Measurements from ENCODE around the gene TNS3. TPM values are rescaled to one million over a fixed set of nuclear protein-coding genes. Genes with fewer than 3 reads are reported as not detected.

Gene TNS3
- total and polyA plus RNA-seq, 10 of the 15 experiments (the other 5 are each of a cell fraction or from before 2014, with no cell fraction given): 0.27 to 2.7 (median 0.79) TPM

GRCh38 chr7:47345857-47346298 is 236.0 kb downstream of the TNS3 start:
- FAIRE-seq (no peak), ATAC-seq (no peak), DNase-seq (ENCODE audit: low read depth, low spot score) (no peak)
- no peaks in the 10 kb centered on the region for H3K27me3 ChIP-seq (replicated peaks in 1 of 2; ENCODE audit: control insufficient read depth in 2 of 2, insufficient read depth in 2 of 2, low read length in 1 of 2)
- no TSS peak for BruUV-seq (replicated peaks)
- H3K9ac ChIP-seq (ENCODE audit: control insufficient read depth, insufficient read depth, low read length): no peak overlapping the region
- RAD21 ChIA-PET (ENCODE audit: unreplicated experiment): no interaction called here
- TF ChIP-seq EED (IDR thresholded peaks at IDR 0.05; ENCODE audit: low read depth): no peak
- no peak for TF ChIP-seq ASH2L (IDR thresholded peaks at IDR 0.05; ENCODE audit: borderline replicate concordance, low read depth)
- TF ChIP-seq ZNF384 (IDR thresholded peaks at IDR 0.05; ENCODE audit: borderline replicate concordance, low read depth, low read length): no peak
- TF ChIP-seq BCL3 (IDR thresholded peaks at IDR 0.05; ENCODE audit: borderline replicate concordance, insufficient read depth, low read depth, low read length, poor library complexity, severe bottlenecking): no peak
- TF ChIP-seq ZNF687 (IDR thresholded peaks at IDR 0.05): no peak
- no peak for TF ChIP-seq ZNF24 (IDR thresholded peaks at IDR 0.05)
- TF ChIP-seq KDM1A (IDR thresholded peaks at IDR 0.05; ENCODE audit: borderline replicate concordance): no peak
- TF ChIP-seq IRF5 (IDR thresholded peaks at IDR 0.05; ENCODE audit: borderline replicate concordance): no peak
- TF ChIP-seq IKZF2 (IDR thresholded peaks at IDR 0.05): no peak
- no peak for TF ChIP-seq GATAD2B (conservative IDR thresholded peaks at IDR 0.05; ENCODE audit: low read depth)
- no peak for TF ChIP-seq USF1 (IDR thresholded peaks at IDR 0.05; ENCODE audit: borderline replicate concordance, extremely low read length, insufficient read depth, low read depth, low read length)
- no peaks in the 10 kb centered on the region for H3K79me2 ChIP-seq (ENCODE audit: control insufficient read depth, insufficient read depth, low read length)
- no peaks in the 10 kb centered on the region for H3K4me1 ChIP-seq (ENCODE audit: control insufficient read depth, insufficient read depth, low read length)
- H3K4me3 ChIP-seq: no peak overlapping the region
- no peaks in the 10 kb centered on the region for H3K36me3 ChIP-seq (ENCODE audit: control insufficient read depth in 2 of 2, insufficient read depth in 2 of 2, low read length in 1 of 2)
- H2AFZ ChIP-seq (ENCODE audit: control insufficient read depth, low read depth, low read length): no peak overlapping the region
- no peaks in the 10 kb centered on the region for H3K9me3 ChIP-seq (replicated peaks; ENCODE audit: control insufficient read depth, insufficient read depth, low read length)
- in situ Hi-C loops (cut with MboI) (no loop called here), intact Hi-C loops (cut with micrococcal nuclease; ENCODE audit: unreplicated experiment) (no loop called here)
- no peak overlapping the region for H3K4me2 ChIP-seq (ENCODE audit: control insufficient read depth, insufficient read depth)
- no peaks in the 10 kb centered on the region for H4K20me1 ChIP-seq (ENCODE audit: control insufficient read depth, insufficient read depth)
- 44% methylated on average over 11 of the region's 11 CpGs for WGBS (ENCODE audit: insufficient coverage, insufficient replicate concordance, low lambda C conversion rate, missing lambda C conversion rate)
- SMC1A ChIA-PET (ENCODE audit: uncharacterized antibody, unreplicated experiment): no interaction called here
- no peak overlapping the region for H3K27ac ChIP-seq (ENCODE audit: control insufficient read depth, insufficient read depth)
- CTCF ChIA-PET: interaction anchor here (1.1 kb wide), 1 partner anchor 473 kb away, joined by 3 read pairs; no protein-coding TSS in a partner anchor
- POLR2A ChIA-PET: no interaction called here

Data from GM12878 (cell line).